SK-N-SH treated with all-trans-retinoic acid at 6 μM for 48 hours (cell line): Measurements from ENCODE around the gene PTRH1.

Experiments
- CREB5 ChIP-seq: fragments of 250-450 bp; sonication (Bioruptor Pico); IDR thresholded peaks from 2 replicates; pipeline ENCODE4 v1.5.1; 2020; ENCODE audit warnings: low read depth, mild to moderate bottlenecking, moderate library complexity
- ESRRG ChIP-seq: fragments of 250-450 bp; sonication (Bioruptor Pico); IDR thresholded peaks from 2 replicates; pipeline ENCODE4 v1.6.1; 2021; ENCODE audit warnings: mild to moderate bottlenecking
- GLIS3 ChIP-seq: fragments of 250-450 bp; sonication (Bioruptor Pico); IDR thresholded peaks from 2 replicates; pipeline ENCODE4 v1.5.0; 2020; ENCODE audit warnings: mild to moderate bottlenecking, moderate library complexity
- OSR1 ChIP-seq: fragments of 250-450 bp; sonication (Bioruptor Pico); IDR thresholded peaks from 2 replicates; pipeline ENCODE4 v1.8.0; 2022; ENCODE audit warnings: moderate library complexity, mild to moderate bottlenecking, inconsistent platforms
- PATZ1 ChIP-seq: fragments of 250-450 bp; sonication (Bioruptor Pico); IDR thresholded peaks from 2 replicates; pipeline ENCODE4 v1.8.0; 2020; ENCODE audit warnings: mild to moderate bottlenecking, moderate library complexity, borderline replicate concordance
- RARB ChIP-seq: fragments of 250-450 bp; sonication (Bioruptor Pico); IDR thresholded peaks from 2 replicates; pipeline ENCODE4 v1.8.0; 2021; ENCODE audit warnings: mild to moderate bottlenecking, moderate library complexity
- SNAI2 ChIP-seq: fragments of 250-450 bp; sonication (Bioruptor Pico); IDR thresholded peaks from 2 replicates; pipeline ENCODE4 v1.5.0; 2020; ENCODE audit warnings: mild to moderate bottlenecking, moderate library complexity
- TCF4 ChIP-seq: fragments of 250-450 bp; sonication (Bioruptor Pico); IDR thresholded peaks from 2 replicates; pipeline ENCODE4 v1.8.0; 2021; ENCODE audit warnings: mild to moderate bottlenecking, moderate library complexity, borderline replicate concordance
- ZFP3 ChIP-seq: fragments of 250-450 bp; sonication (Bioruptor Pico); IDR thresholded peaks from 2 replicates; pipeline ENCODE4 v1.5.0; 2020; ENCODE audit warnings: mild to moderate bottlenecking, moderate library complexity
- ZFP30 ChIP-seq: fragments of 450-650 bp; formaldehyde crosslinking; IDR thresholded peaks from 2 replicates; pipeline ENCODE4 v1.5.0; 2022; ENCODE audit warnings: mild to moderate bottlenecking, moderate library complexity
- ZNF8 ChIP-seq: fragments of 450-650 bp; formaldehyde crosslinking; IDR thresholded peaks from 2 replicates; pipeline ENCODE4 v1.5.0; 2020; ENCODE audit warnings: mild to moderate bottlenecking, moderate library complexity
- TF ChIP-seq, protein P1 (sequence below): fragments of 250-450 bp; sonication (Bioruptor Pico); IDR thresholded peaks from 2 replicates; pipeline ENCODE4 v1.8.0; 2021; ENCODE audit warnings: low read depth, mild to moderate bottlenecking, moderate library complexity, borderline replicate concordance

DNA sequence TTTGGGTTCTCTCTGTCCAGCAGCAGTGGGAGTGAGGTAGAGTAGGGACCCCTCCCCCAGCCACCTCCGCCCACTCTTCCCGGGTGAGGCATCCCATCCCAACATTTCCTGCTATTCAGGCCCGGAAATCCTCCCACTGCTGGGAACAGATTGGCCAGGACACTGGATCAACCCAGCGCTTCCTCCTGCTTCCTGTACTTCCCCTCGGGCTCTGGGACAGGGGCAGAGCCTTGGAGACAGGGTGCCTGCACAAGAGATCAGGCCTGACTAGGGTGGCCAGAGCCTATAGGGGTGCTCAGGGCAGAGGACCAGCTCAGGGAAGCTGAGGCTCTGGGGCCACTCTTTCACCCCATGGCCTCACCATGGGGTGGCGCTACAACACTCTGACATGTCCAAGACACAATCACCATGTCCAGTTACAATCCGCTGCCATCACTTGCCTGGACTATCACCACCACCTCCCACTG is 48.5 kb upstream of the PTRH1 start:
- no peak for TF ChIP-seq ZNF8 (CRISPR knock-in tag)
- TF ChIP-seq CREB5 (CRISPR knock-in tag) = no peak
- no peak for TF ChIP-seq ESRRG (CRISPR knock-in tag)
- no peak for TF ChIP-seq ZFP3 (CRISPR knock-in tag)
- TF ChIP-seq SNAI2 (CRISPR knock-in tag) = no peak
- TF ChIP-seq, protein P1, sequence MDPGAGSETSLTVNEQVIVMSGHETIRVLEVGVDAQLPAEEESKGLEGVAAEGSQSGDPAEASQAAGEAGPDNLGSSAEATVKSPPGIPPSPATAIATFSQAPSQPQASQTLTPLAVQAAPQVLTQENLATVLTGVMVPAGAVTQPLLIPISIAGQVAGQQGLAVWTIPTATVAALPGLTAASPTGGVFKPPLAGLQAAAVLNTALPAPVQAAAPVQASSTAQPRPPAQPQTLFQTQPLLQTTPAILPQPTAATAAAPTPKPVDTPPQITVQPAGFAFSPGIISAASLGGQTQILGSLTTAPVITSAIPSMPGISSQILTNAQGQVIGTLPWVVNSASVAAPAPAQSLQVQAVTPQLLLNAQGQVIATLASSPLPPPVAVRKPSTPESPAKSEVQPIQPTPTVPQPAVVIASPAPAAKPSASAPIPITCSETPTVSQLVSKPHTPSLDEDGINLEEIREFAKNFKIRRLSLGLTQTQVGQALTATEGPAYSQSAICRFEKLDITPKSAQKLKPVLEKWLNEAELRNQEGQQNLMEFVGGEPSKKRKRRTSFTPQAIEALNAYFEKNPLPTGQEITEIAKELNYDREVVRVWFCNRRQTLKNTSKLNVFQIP (CRISPR knock-in tag) = no peak
- no peak for TF ChIP-seq GLIS3 (CRISPR knock-in tag)
- no peak for TF ChIP-seq PATZ1 (CRISPR knock-in tag)
- no peak for TF ChIP-seq TCF4 (CRISPR knock-in tag)
- TF ChIP-seq RARB (CRISPR knock-in tag) = no peak
- TF ChIP-seq OSR1 = no peak
- TF ChIP-seq ZFP30 (CRISPR knock-in tag) = no peak
